HG03139 (cell line): Measurements from ENCODE around the gene BSND.
"Not testable (repeated sequence)": the region's sequence is repeated elsewhere in the genome, so short reads cannot be mapped to it uniquely, and the experiment has no call there.

Source experiments
- ATAC-seq: cut with Tn5 transposase; IDR thresholded peaks from one replicate; pipeline ENCODE4 v1.9.1; 2021; ENCODE audit not compliant: unreplicated experiment

BSND gene

DNA sequence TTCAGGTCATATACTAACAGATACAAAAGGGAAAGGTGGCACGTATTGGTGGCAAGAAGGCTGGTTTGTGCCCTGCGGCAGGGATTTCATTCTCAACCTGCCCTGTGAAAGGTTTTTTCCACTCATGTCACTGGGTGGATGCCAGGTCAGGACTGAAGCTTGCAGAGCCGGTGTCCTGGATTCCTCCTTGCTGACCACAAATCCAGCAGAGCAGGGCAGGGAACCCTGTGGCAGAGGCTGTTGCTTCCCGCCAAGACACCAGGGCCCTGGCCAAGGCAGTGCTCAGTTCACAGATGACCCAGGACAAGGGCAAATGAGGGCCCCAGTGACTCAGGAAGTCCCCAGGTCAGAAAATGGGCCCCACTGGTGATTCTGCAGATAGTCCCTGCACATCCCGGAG, 16.4 kb downstream of the BSND start:
- no peak for ATAC-seq

- ATAC-seq, result no peak
Observed at GRCh38 chr1:55015731-55016620, 17.2 kb downstream of the BSND start.

- ATAC-seq, result no peak
Observed at GRCh38 chr1:55018395-55018794, 19.7 kb downstream of the BSND start.

GRCh38 chr1:55021942-55022546, 23.3 kb downstream of the BSND start:
- no peak for ATAC-seq

DNA sequence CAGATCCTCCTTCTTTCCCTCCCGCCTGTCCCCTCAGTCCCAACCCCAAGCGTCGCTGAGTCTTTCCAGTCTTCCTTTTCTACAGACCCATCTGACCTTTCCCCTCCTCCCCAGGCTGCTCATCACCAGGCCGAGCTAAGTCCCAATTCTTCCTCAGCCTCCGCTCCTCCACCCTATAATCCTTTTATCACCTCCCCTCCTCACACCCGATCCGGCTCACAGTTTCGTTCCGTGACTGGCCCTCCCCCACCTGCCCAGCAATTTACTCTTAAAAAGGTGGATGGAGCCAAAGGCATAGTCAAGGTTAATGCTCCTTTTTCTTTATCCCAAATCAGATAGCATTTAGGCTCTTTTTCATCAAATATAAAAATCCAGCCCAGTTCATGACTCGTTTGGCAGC, 25.4 kb downstream of the BSND start:
- ATAC-seq, result not testable (repeated sequence)

DNA sequence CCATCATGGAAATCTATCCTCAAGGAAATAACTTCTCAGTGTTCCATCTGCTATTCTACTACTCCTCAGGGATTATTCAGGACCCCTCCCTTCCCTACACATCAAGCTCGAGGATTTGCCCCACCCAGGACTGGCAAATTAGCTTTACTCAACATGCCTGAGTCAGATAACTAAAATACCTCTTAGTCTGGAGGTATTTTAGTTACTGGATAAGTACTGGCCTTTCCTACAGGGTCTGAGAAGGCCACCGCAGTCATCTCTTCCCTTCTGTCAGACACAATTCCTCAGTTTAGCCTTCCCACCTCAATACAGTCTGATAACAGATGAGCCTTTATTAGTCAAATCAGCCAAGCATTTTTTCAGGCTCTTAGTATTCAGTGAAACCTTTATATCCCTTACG, 27.9 kb downstream of the BSND start:
- not testable (repeated sequence) for ATAC-seq

DNA sequence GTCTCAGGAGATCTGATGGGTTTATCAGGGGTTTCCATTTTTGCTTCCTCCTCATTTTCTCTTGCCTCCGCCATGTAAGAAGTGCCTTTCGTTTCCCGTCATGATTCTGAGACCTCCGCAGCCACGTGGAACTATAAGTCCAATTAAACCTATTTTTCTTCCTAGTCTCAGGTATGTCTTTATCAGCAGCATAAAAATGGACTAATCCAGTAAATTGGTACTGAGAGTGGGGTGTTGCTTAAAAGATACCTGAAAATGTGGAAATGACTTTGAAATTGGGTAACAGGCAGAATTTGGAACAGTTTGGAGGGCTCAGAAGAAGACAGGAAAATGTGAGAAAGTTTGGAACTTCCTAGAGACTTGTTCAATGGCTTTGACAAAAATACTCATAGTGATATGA, 32.4 kb downstream of the BSND start:
- not testable (repeated sequence) for ATAC-seq

- no peak for ATAC-seq
Observed at GRCh38 chr1:55033265-55033614, 34.5 kb downstream of the BSND start.

GRCh38 chr1:55034476-55035133, 35.9 kb downstream of the BSND start:
- no peak for ATAC-seq

- ATAC-seq, result no peak
Observed at GRCh38 chr1:55035904-55036303, 37.2 kb downstream of the BSND start.

GRCh38 chr1:55037733-55038551, 39.2 kb downstream of the BSND start:
- ATAC-seq, result no peak

- no peak for ATAC-seq
Observed at GRCh38 chr1:55038552-55038838, 39.8 kb downstream of the BSND start.

GRCh38 chr1:55038974-55039341, 40.2 kb downstream of the BSND start:
- ATAC-seq, result no peak

DNA sequence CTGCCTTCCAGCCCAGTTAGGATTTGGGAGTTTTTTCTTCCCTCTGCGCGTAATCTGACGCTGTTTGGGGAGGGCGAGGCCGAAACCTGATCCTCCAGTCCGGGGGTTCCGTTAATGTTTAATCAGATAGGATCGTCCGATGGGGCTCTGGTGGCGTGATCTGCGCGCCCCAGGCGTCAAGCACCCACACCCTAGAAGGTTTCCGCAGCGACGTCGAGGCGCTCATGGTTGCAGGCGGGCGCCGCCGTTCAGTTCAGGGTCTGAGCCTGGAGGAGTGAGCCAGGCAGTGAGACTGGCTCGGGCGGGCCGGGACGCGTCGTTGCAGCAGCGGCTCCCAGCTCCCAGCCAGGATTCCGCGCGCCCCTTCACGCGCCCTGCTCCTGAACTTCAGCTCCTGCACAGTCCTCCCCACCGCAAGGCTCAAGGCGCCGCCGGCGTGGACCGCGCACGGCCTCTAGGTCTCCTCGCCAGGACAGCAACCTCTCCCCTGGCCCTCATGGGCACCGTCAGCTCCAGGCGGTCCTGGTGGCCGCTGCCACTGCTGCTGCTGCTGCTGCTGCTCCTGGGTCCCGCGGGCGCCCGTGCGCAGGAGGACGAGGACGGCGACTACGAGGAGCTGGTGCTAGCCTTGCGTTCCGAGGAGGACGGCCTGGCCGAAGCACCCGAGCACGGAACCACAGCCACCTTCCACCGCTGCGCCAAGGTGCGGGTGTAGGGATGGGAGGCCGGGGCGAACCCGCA, 40.8 kb downstream of the BSND start, which contains the start of gene PCSK9:
PCSK9 (plus strand) TSS at position 207 of the 741 bp plus-strand sequence; CDS start at position 497, 290 bp downstream.
- no peak for ATAC-seq

- ATAC-seq, result no peak
Observed at GRCh38 chr1:55040083-55040932, 41.6 kb downstream of the BSND start.

DNA sequence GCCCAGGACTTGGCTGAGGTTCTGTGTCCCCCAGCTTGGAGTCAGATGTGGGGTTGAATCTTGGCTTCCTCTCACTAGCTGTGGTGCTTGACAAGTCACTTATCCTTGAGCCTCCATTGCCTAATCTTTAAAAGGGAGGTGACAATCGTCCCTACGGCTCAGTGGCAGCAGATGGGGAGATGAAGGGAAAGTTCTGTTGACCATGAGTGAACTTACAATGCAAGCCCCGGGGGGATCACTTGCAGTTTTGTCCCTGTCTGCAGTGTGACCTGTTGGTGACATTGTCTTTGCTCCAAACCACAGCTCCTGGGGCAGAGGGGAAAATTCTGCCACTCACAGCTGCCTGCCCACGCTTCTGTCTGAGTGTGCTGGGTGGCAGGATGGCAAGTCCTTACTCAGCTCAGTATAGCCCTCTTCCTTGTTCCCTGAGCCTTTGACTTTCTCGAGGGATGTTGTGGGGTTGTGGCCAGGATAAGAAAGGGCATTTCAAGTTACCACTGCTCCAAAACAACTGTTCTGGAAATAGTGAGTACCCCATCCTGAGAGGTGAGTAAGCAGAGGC, 42.3 kb downstream of the BSND start:
- ATAC-seq, result no peak

DNA sequence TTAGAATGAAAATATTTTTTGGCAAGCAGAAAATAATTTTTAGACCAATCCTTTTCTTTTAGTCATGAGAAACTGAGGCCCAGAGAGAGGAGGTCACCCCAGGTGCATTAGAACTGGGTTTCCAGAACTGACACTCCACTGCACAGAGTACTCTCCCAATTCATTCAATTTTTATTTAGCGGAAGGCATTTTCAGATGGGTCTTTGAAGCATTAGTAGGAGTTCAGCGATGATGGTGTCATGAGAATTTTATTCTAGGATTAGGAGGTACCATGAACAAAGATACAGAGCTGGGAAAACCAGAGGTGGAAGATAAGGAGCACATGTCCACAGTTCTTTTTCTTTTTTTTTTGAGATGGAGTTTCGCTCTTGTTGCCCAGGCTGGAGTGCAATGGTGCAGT, 42.9 kb downstream of the BSND start:
- ATAC-seq, result no peak

- ATAC-seq, result no peak
Observed at GRCh38 chr1:55043011-55043410, 44.3 kb downstream of the BSND start.

DNA sequence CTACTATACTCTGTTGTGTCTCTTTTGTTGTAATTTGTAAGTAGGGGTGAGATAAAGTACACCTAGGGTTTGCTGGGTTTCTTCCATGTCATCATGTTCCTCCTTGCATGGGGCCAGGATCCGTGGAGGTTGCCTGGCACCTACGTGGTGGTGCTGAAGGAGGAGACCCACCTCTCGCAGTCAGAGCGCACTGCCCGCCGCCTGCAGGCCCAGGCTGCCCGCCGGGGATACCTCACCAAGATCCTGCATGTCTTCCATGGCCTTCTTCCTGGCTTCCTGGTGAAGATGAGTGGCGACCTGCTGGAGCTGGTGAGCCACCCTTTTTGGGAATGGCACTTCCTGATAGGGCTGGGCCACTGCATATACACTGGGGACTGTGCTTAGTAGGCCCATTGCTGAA, 45.0 kb downstream of the BSND start:
- ATAC-seq, result no peak
